ENCODE measurements around the gene PLEKHN1. TPM values are rescaled to one million over a fixed set of nuclear protein-coding genes. Genes with fewer than 3 reads are reported as not detected.

The PLEKHN1 gene
- total and polyA plus RNA-seq, 4 donors = 0.26 TPM; not detected in 3

DNA sequence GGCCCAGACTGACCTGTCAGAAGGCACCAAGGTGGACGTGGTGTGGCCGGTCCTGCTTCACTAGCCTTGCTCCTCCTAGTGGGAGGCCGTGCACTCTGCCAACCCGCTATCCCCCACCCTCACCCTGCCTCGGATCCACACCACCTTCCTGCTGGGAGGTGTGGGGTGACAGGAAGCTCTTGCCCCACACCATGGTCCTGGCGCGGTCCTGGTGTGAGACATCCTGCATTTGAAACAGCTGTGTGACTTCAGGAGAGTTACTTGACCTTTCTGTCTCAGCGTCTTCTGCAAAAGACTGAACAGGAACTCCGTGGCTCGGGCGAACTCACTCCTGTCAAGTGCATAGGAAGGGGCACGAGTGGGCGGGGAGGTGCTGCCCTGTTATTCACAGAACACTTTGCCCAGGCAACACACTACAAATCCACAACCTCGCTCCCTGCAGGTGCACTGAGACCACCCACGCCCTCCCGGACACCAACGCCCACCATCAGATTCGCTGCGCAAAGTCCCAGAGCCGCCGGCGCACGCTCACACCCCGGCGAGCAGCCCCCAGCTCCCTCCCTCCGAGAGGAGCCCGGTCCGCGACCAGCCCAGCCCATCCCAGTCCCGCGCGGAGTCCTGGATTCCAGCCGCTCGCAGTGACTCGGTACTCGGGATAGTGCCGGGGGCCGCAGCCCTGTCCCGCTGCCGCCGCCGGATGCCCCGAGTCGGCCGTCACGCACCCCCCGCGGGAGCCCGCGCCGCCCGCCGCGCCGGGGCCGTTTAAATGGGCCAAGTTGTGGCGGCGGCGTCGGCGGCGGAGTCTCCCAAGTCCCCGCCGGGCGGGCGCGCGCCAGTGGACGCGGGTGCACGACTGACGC is 42.9 kb upstream of the PLEKHN1 start, which contains the start of gene SAMD11:
SAMD11 (plus strand) TSS at position 793 of the 860 bp plus-strand sequence. CDS start 509 bp downstream, outside the sequence.
- WGBS (ENCODE audit: insufficient coverage) = 4% methylated on average over 69 of the region's 72 CpGs
- peaks cover 20% of the 10 kb centered on the region for H3K36me3 ChIP-seq (ENCODE audit: control insufficient read depth, insufficient read depth, low read length)
- peaks cover 55% of the 10 kb centered on the region for H3K27me3 ChIP-seq (ENCODE audit: control insufficient read depth, insufficient read depth, low read length)
- no peaks in the 10 kb centered on the region for H3K9me3 ChIP-seq (ENCODE audit: control insufficient read depth, insufficient read depth, low read length)
- DNase-seq (ENCODE audit: low read depth in 4 of 6, low spot score in 6 of 6) = peak in 5 of 6 donors; percentile 75 to 97 (median 85)
- H3K27ac ChIP-seq (ENCODE audit: low read depth, low read length) = no peak within 1 kb of the TSS
- H3K4me1 ChIP-seq (ENCODE audit: control insufficient read depth, insufficient read depth, low read length) = peaks cover 82% of the 10 kb centered on the region
- peak within 1 kb of the TSS; percentile 30 for H3K4me3 ChIP-seq (ENCODE audit: low read depth, low read length)

GRCh38 chr1:923991-924655 is 42.2 kb upstream of the PLEKHN1 start:
- no peak for DNase-seq (ENCODE audit: low read depth in 4 of 6, low spot score in 6 of 6)
- H3K27me3 ChIP-seq (ENCODE audit: control insufficient read depth, insufficient read depth, low read length) = peaks cover 63% of the 10 kb centered on the region
- peaks cover 82% of the 10 kb centered on the region for H3K4me1 ChIP-seq (ENCODE audit: control insufficient read depth, insufficient read depth, low read length)
- H3K27ac ChIP-seq (ENCODE audit: low read depth, low read length) = no peak overlapping the region
- H3K9me3 ChIP-seq (ENCODE audit: control insufficient read depth, insufficient read depth, low read length) = no peaks in the 10 kb centered on the region
- H3K4me3 ChIP-seq (ENCODE audit: low read depth, low read length) = no peak overlapping the region
- H3K36me3 ChIP-seq (ENCODE audit: control insufficient read depth, insufficient read depth, low read length) = peaks cover 28% of the 10 kb centered on the region
- WGBS (ENCODE audit: insufficient coverage) = under 1% methylated on average over 98 of the region's 98 CpGs

DNA sequence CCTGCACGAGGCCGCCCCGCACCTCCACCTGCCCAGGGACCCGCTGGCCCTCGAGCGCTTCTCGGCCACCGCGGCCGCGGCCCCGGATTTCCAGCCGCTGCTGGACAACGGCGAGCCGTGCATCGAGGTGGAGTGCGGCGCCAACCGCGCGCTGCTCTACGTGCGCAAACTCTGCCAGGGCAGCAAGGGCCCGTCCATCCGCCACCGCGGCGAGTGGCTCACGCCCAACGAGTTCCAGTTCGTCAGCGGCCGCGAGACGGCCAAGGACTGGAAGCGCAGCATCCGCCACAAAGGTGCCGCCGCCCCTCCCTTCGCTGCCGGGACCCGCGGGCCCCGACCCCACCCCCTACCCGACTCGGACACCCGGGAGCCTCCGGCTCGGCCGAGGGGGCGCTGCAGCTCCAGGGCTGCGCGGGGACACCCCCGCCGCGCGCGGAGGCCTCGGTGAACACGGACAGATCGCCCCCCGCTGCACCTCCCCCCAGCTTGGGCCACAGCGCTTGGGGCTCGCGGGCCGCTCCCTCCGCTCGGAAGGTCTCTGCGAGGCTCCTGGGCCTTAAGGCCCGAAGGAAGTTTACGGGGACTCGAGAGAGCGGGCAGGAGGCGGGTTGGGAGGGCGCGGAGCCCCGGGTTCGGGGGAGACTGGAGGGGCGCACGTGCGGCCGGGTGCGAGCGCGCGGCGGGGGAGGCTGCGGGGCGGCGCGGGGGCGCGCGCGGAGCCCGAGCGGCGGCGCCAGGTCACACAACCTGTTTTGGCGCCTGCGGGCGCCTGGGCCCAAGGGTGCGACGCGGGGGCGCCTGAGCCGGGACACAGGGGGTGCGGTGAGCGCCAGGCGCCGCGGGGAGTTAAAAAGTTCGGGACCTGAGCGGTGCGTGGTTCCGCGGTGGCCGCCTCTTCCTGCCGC is 41.4 kb upstream of the PLEKHN1 start:
- peaks cover 69% of the 10 kb centered on the region for H3K27me3 ChIP-seq (ENCODE audit: control insufficient read depth, insufficient read depth, low read length)
- no peaks in the 10 kb centered on the region for H3K9me3 ChIP-seq (ENCODE audit: control insufficient read depth, insufficient read depth, low read length)
- H3K4me3 ChIP-seq (ENCODE audit: low read depth, low read length) = peak overlapping the region; percentile 31
- H3K36me3 ChIP-seq (ENCODE audit: control insufficient read depth, insufficient read depth, low read length) = peaks cover 36% of the 10 kb centered on the region
- H3K27ac ChIP-seq (ENCODE audit: low read depth, low read length) = no peak overlapping the region
- H3K4me1 ChIP-seq (ENCODE audit: control insufficient read depth, insufficient read depth, low read length) = peaks cover 75% of the 10 kb centered on the region
- WGBS (ENCODE audit: insufficient coverage) = under 1% methylated on average over 120 of the region's 120 CpGs
- peak in 2 of 6 donors; percentile 56 to 60 for DNase-seq (ENCODE audit: low read depth in 4 of 6, low spot score in 6 of 6)

DNA sequence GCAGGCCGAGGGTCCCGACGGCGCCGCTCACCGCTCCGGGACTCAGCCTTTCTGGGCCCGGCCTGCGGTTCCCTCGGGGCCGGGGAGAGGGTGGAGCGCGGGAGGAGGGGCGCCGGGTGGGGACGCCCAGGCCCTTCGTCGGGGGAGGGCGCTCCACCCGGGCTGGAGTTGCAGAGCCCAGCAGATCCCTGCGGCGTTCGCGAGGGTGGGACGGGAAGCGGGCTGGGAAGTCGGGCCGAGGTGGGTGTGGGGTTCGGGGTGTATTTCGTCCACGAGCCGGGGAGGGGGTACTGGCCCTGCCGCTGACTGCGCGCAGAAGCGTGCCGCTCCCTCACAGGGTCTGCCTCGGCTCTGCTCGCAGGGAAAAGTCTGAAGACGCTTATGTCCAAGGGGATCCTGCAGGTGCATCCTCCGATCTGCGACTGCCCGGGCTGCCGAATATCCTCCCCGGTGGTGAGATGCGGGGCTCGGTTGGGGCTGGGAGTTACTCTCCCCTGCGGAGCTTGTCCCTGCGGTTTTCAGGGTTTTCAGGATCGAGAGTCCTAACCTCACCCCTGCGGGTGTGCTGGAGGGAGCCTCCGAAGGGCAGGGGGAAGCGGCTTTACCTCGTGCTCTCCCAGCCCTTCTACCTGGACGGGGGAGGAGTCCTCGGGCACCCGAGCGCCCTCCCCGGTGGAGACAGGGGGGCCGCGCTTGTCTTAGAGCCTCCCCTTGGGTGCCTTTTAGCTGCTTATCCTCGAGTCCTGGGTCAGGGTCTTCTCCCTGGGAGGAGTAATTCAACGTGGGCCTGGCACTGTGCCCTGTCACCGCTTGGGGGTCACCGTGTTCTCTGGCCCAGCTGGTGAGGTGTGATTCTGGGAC is 40.5 kb upstream of the PLEKHN1 start:
- no peak for DNase-seq (ENCODE audit: low read depth in 4 of 6, low spot score in 6 of 6)
- no peaks in the 10 kb centered on the region for H3K9me3 ChIP-seq (ENCODE audit: control insufficient read depth, insufficient read depth, low read length)
- H3K36me3 ChIP-seq (ENCODE audit: control insufficient read depth, insufficient read depth, low read length) = peaks cover 44% of the 10 kb centered on the region
- WGBS (ENCODE audit: insufficient coverage) = 3% methylated on average over 60 of the region's 65 CpGs
- peaks cover 65% of the 10 kb centered on the region for H3K27me3 ChIP-seq (ENCODE audit: control insufficient read depth, insufficient read depth, low read length)
- H3K4me3 ChIP-seq (ENCODE audit: low read depth, low read length) = peak overlapping the region; percentile 37
- no peak overlapping the region for H3K27ac ChIP-seq (ENCODE audit: low read depth, low read length)
- H3K4me1 ChIP-seq (ENCODE audit: control insufficient read depth, insufficient read depth, low read length) = peaks cover 66% of the 10 kb centered on the region

GRCh38 chr1:927234-927633 is 39.0 kb upstream of the PLEKHN1 start:
- no peak for DNase-seq (ENCODE audit: low read depth in 4 of 6, low spot score in 6 of 6)
- 56% methylated on average over 9 of the region's 9 CpGs for whole genome bisulfite sequencing (ENCODE audit: insufficient coverage)
- H3K4me1 ChIP-seq (ENCODE audit: control insufficient read depth, insufficient read depth, low read length) = peaks cover 55% of the 10 kb centered on the region

GRCh38 chr1:927748-928147 is 38.5 kb upstream of the PLEKHN1 start:
- H3K4me3 ChIP-seq (ENCODE audit: low read depth, low read length) = no peak overlapping the region
- H3K9me3 ChIP-seq (ENCODE audit: control insufficient read depth, insufficient read depth, low read length) = no peaks in the 10 kb centered on the region
- H3K27me3 ChIP-seq (ENCODE audit: control insufficient read depth, insufficient read depth, low read length) = peaks cover 71% of the 10 kb centered on the region
- H3K27ac ChIP-seq (ENCODE audit: low read depth, low read length) = no peak overlapping the region
- peaks cover 54% of the 10 kb centered on the region for H3K4me1 ChIP-seq (ENCODE audit: control insufficient read depth, insufficient read depth, low read length)
- no peak for DNase-seq (ENCODE audit: low read depth in 4 of 6, low spot score in 6 of 6)
- 59% methylated on average over 8 of the region's 10 CpGs for WGBS (ENCODE audit: insufficient coverage)
- H3K36me3 ChIP-seq (ENCODE audit: control insufficient read depth, insufficient read depth, low read length) = peaks cover 52% of the 10 kb centered on the region

More at GRCh38 chr1:927234-927633, 39.0 kb upstream of the PLEKHN1 start:
- no peak overlapping the region for H3K27ac ChIP-seq (ENCODE audit: low read depth, low read length)
- no peak overlapping the region for H3K4me3 ChIP-seq (ENCODE audit: low read depth, low read length)
- H3K27me3 ChIP-seq (ENCODE audit: control insufficient read depth, insufficient read depth, low read length) = peaks cover 69% of the 10 kb centered on the region
- no peaks in the 10 kb centered on the region for H3K9me3 ChIP-seq (ENCODE audit: control insufficient read depth, insufficient read depth, low read length)
- H3K36me3 ChIP-seq (ENCODE audit: control insufficient read depth, insufficient read depth, low read length) = peaks cover 47% of the 10 kb centered on the region

GRCh38 chr1:928825-929661 is 37.2 kb upstream of the PLEKHN1 start:
- DNase-seq (ENCODE audit: low read depth in 4 of 6, low spot score in 6 of 6) = no peak
- WGBS (ENCODE audit: insufficient coverage) = 75% methylated on average over 34 of the region's 40 CpGs
- H3K27me3 ChIP-seq (ENCODE audit: control insufficient read depth, insufficient read depth, low read length) = peaks cover 72% of the 10 kb centered on the region

More at GRCh38 chr1:928825-929661, 37.2 kb upstream of the PLEKHN1 start:
- no peaks in the 10 kb centered on the region for H3K9me3 ChIP-seq (ENCODE audit: control insufficient read depth, insufficient read depth, low read length)
- H3K4me1 ChIP-seq (ENCODE audit: control insufficient read depth, insufficient read depth, low read length) = peaks cover 52% of the 10 kb centered on the region
- no peak overlapping the region for H3K4me3 ChIP-seq (ENCODE audit: low read depth, low read length)
- H3K27ac ChIP-seq (ENCODE audit: low read depth, low read length) = no peak overlapping the region
- H3K36me3 ChIP-seq (ENCODE audit: control insufficient read depth, insufficient read depth, low read length) = peaks cover 59% of the 10 kb centered on the region
